ENCODE results near the gene PLIN4. TPM values are rescaled to one million over a fixed set of nuclear protein-coding genes. Genes with fewer than 3 reads are reported as not detected.

Gene PLIN4
- total RNA-seq, 5 donors from 2014 or later (not counting 1 experiment from before 2014, with no cell fraction given), result 0.06 to 0.16 (median 0.15) TPM; not detected in 2

- no peak overlapping the region for H3K4me3 ChIP-seq (ENCODE audit: control insufficient read depth in 1 of 2, extremely low read depth in 1 of 2, low read length in 1 of 2)
- H3K4me1 ChIP-seq (ENCODE audit: control insufficient read depth in 1 of 2, extremely low read depth in 1 of 2, insufficient read depth in 2 of 2, low read length in 2 of 2), result no peaks in the 10 kb centered on the region
- Mint-ChIP-seq H3K9me3 (no peaks in the 10 kb centered on the region), H3K36me3 (peaks cover 19% of the 10 kb centered on the region), H3K27me3 (no peaks in the 10 kb centered on the region), H3K27ac (no peak overlapping the region), H3K4me1 (no peaks in the 10 kb centered on the region), H3K4me3 (no peak overlapping the region)
- no peaks in the 10 kb centered on the region for H3K27me3 ChIP-seq (replicated peaks in 1 of 2; ENCODE audit: control insufficient read depth in 2 of 2, extremely low read depth in 1 of 2, insufficient read depth in 2 of 2, low read length in 1 of 2)
- no peaks in the 10 kb centered on the region for H3K9me3 ChIP-seq
- WGBS (ENCODE audit: insufficient coverage), result 98% methylated on average over 13 of the region's 15 CpGs
- peaks cover 25 to 37% of the 10 kb centered on the region in 2 donors for H3K36me3 ChIP-seq (ENCODE audit: control insufficient read depth in 2 of 2, extremely low read depth in 1 of 2, insufficient read depth in 1 of 2, low read length in 1 of 2)
- DNase-seq (no peak), ATAC-seq (replicated peaks in 1 of 4) (no peak)
- POLR2A ChIA-PET, result no interaction called here
- CTCF ChIA-PET, result no interaction called here
- no peak overlapping the region for H3K27ac ChIP-seq (ENCODE audit: low read length)
Measured at GRCh38 chr19:4499855-4500254, 18.4 kb downstream of the PLIN4 start.

GRCh38 chr19:4499318-4499717 is 19.0 kb downstream of the PLIN4 start:
- Mint-ChIP-seq H3K4me1 (no peaks in the 10 kb centered on the region), H3K36me3 (peaks cover 22% of the 10 kb centered on the region), H3K4me3 (no peak overlapping the region), H3K27ac (no peak overlapping the region), H3K27me3 (no peaks in the 10 kb centered on the region), H3K9me3 (no peaks in the 10 kb centered on the region)
- Histone ChIP-seq H3K4me3 (ENCODE audit: control insufficient read depth in 1 of 2, extremely low read depth in 1 of 2, low read length in 1 of 2) (no peak overlapping the region), H3K9me3 (no peaks in the 10 kb centered on the region), H3K4me1 (ENCODE audit: control insufficient read depth in 1 of 2, extremely low read depth in 1 of 2, insufficient read depth in 2 of 2, low read length in 2 of 2) (no peaks in the 10 kb centered on the region), H3K27ac (ENCODE audit: low read length) (no peak overlapping the region), H3K27me3 (replicated peaks in 1 of 2; ENCODE audit: control insufficient read depth in 2 of 2, extremely low read depth in 1 of 2, insufficient read depth in 2 of 2, low read length in 1 of 2) (no peaks in the 10 kb centered on the region), H3K36me3 (ENCODE audit: control insufficient read depth in 2 of 2, extremely low read depth in 1 of 2, insufficient read depth in 1 of 2, low read length in 1 of 2) (peaks cover 20 to 41% of the 10 kb centered on the region in 2 donors)
- DNase-seq (no peak), ATAC-seq (replicated peaks in 1 of 4) (no peak)
- WGBS (ENCODE audit: insufficient coverage), result 97% methylated on average over 22 of the region's 23 CpGs
- CTCF ChIA-PET, result no interaction called here
- POLR2A ChIA-PET, result no interaction called here

- no peak overlapping the region for H3K4me3 Mint-ChIP-seq
Measured at GRCh38 chr19:4498694-4499093, 19.6 kb downstream of the PLIN4 start.

GRCh38 chr19:4497770-4498389 is 20.4 kb downstream of the PLIN4 start:
- H3K4me1 ChIP-seq (ENCODE audit: control insufficient read depth in 1 of 2, extremely low read depth in 1 of 2, insufficient read depth in 2 of 2, low read length in 2 of 2), result no peaks in the 10 kb centered on the region
- no peak overlapping the region for H3K27ac ChIP-seq (ENCODE audit: low read length)
- ATAC-seq (replicated peaks in 1 of 4) (no peak), DNase-seq (no peak)
- no peaks in the 10 kb centered on the region for H3K4me1 Mint-ChIP-seq
- no peaks in the 10 kb centered on the region for H3K9me3 Mint-ChIP-seq
- H3K9me3 ChIP-seq, result no peaks in the 10 kb centered on the region
- WGBS (ENCODE audit: insufficient coverage), result 90% methylated on average over 17 of the region's 25 CpGs
- no peaks in the 10 kb centered on the region for H3K27me3 ChIP-seq (replicated peaks in 1 of 2; ENCODE audit: control insufficient read depth in 2 of 2, extremely low read depth in 1 of 2, insufficient read depth in 2 of 2, low read length in 1 of 2)
- peaks cover 29 to 54% of the 10 kb centered on the region in 2 donors for H3K36me3 ChIP-seq (ENCODE audit: control insufficient read depth in 2 of 2, extremely low read depth in 1 of 2, insufficient read depth in 1 of 2, low read length in 1 of 2)
- H3K27me3 Mint-ChIP-seq, result no peaks in the 10 kb centered on the region
- H3K4me3 ChIP-seq (ENCODE audit: control insufficient read depth in 1 of 2, extremely low read depth in 1 of 2, low read length in 1 of 2), result no peak overlapping the region
- no peak overlapping the region for H3K27ac Mint-ChIP-seq
- ChIA-PET CTCF (no interaction called here), POLR2A (no interaction called here)
- H3K36me3 Mint-ChIP-seq, result peaks cover 17% of the 10 kb centered on the region
- H3K4me3 Mint-ChIP-seq, result no peak overlapping the region

More at GRCh38 chr19:4498694-4499093, 19.6 kb downstream of the PLIN4 start:
- ATAC-seq (replicated peaks in 1 of 4), result no peak
- Histone ChIP-seq H3K4me1 (ENCODE audit: control insufficient read depth in 1 of 2, extremely low read depth in 1 of 2, insufficient read depth in 2 of 2, low read length in 2 of 2) (no peaks in the 10 kb centered on the region), H3K36me3 (ENCODE audit: control insufficient read depth in 2 of 2, extremely low read depth in 1 of 2, insufficient read depth in 1 of 2, low read length in 1 of 2) (peaks cover 23 to 46% of the 10 kb centered on the region in 2 donors), H3K27me3 (replicated peaks in 1 of 2; ENCODE audit: control insufficient read depth in 2 of 2, extremely low read depth in 1 of 2, insufficient read depth in 2 of 2, low read length in 1 of 2) (no peaks in the 10 kb centered on the region), H3K4me3 (ENCODE audit: control insufficient read depth in 1 of 2, extremely low read depth in 1 of 2, low read length in 1 of 2) (no peak overlapping the region), H3K27ac (ENCODE audit: low read length) (no peak overlapping the region), H3K9me3 (no peaks in the 10 kb centered on the region)
- CTCF ChIA-PET, result no interaction called here
- 100% methylated on average over 3 of the region's 12 CpGs for WGBS (ENCODE audit: insufficient coverage)
- POLR2A ChIA-PET, result no interaction called here
- Mint-ChIP-seq H3K27me3 (no peaks in the 10 kb centered on the region), H3K4me1 (no peaks in the 10 kb centered on the region), H3K36me3 (peaks cover 18% of the 10 kb centered on the region), H3K27ac (no peak overlapping the region), H3K9me3 (no peaks in the 10 kb centered on the region)
- no peak for DNase-seq

GRCh38 chr19:4496304-4496703 is 22.0 kb downstream of the PLIN4 start:
- Mint-ChIP-seq H3K4me3 (no peak overlapping the region), H3K9me3 (no peaks in the 10 kb centered on the region), H3K27ac (no peak overlapping the region), H3K36me3 (peaks cover 14% of the 10 kb centered on the region), H3K27me3 (no peaks in the 10 kb centered on the region), H3K4me1 (no peaks in the 10 kb centered on the region)
- H3K36me3 ChIP-seq (ENCODE audit: control insufficient read depth in 2 of 2, extremely low read depth in 1 of 2, insufficient read depth in 1 of 2, low read length in 1 of 2), result peaks cover 31 to 62% of the 10 kb centered on the region in 2 donors
- POLR2A ChIA-PET, result no interaction called here
- H3K27me3 ChIP-seq (replicated peaks in 1 of 2; ENCODE audit: control insufficient read depth in 2 of 2, extremely low read depth in 1 of 2, insufficient read depth in 2 of 2, low read length in 1 of 2), result no peaks in the 10 kb centered on the region
- no peaks in the 10 kb centered on the region for H3K4me1 ChIP-seq (ENCODE audit: control insufficient read depth in 1 of 2, extremely low read depth in 1 of 2, insufficient read depth in 2 of 2, low read length in 2 of 2)
- CTCF ChIA-PET, result no interaction called here
- no peak overlapping the region for H3K4me3 ChIP-seq (ENCODE audit: control insufficient read depth in 1 of 2, extremely low read depth in 1 of 2, low read length in 1 of 2)
- 88% methylated on average over 14 of the region's 18 CpGs for WGBS (ENCODE audit: insufficient coverage)
- H3K9me3 ChIP-seq, result no peaks in the 10 kb centered on the region
- ATAC-seq (replicated peaks in 1 of 4), result no peak
- no peak overlapping the region for H3K27ac ChIP-seq (ENCODE audit: low read length)
- DNase-seq, result no peak

GRCh38 chr19:4495471-4495870 is 22.8 kb downstream of the PLIN4 start:
- H3K27me3 Mint-ChIP-seq, result no peaks in the 10 kb centered on the region
- peaks cover 12% of the 10 kb centered on the region for H3K36me3 Mint-ChIP-seq
- Histone ChIP-seq H3K27ac (ENCODE audit: low read length) (no peak overlapping the region), H3K27me3 (replicated peaks in 1 of 2; ENCODE audit: control insufficient read depth in 2 of 2, extremely low read depth in 1 of 2, insufficient read depth in 2 of 2, low read length in 1 of 2) (no peaks in the 10 kb centered on the region), H3K4me3 (ENCODE audit: control insufficient read depth in 1 of 2, extremely low read depth in 1 of 2, low read length in 1 of 2) (no peak overlapping the region), H3K4me1 (ENCODE audit: control insufficient read depth in 1 of 2, extremely low read depth in 1 of 2, insufficient read depth in 2 of 2, low read length in 2 of 2) (no peaks in the 10 kb centered on the region), H3K36me3 (ENCODE audit: control insufficient read depth in 2 of 2, extremely low read depth in 1 of 2, insufficient read depth in 1 of 2, low read length in 1 of 2) (peaks cover 31 to 63% of the 10 kb centered on the region in 2 donors), H3K9me3 (no peaks in the 10 kb centered on the region)
- no peaks in the 10 kb centered on the region for H3K9me3 Mint-ChIP-seq
- CTCF ChIA-PET, result no interaction called here
- H3K27ac Mint-ChIP-seq, result no peak overlapping the region
- peak in 1 of 4 experiments; percentile 37 for ATAC-seq (replicated peaks in 1 of 4)
- DNase-seq, result no peak
- WGBS (ENCODE audit: insufficient coverage), result 93% methylated on average over 9 of the region's 12 CpGs
- no peak overlapping the region for H3K4me3 Mint-ChIP-seq
- POLR2A ChIA-PET, result no interaction called here
- no peaks in the 10 kb centered on the region for H3K4me1 Mint-ChIP-seq

GRCh38 chr19:4494691-4495064 is 23.6 kb downstream of the PLIN4 start:
- no peak overlapping the region for H3K4me3 Mint-ChIP-seq
- H3K4me1 Mint-ChIP-seq, result no peaks in the 10 kb centered on the region
- H3K27ac Mint-ChIP-seq, result no peak overlapping the region
- POLR2A ChIA-PET, result no interaction called here
- CTCF ChIA-PET, result no interaction called here
- no peaks in the 10 kb centered on the region for H3K27me3 Mint-ChIP-seq
- WGBS (ENCODE audit: insufficient coverage), result 98% methylated on average over 8 of the region's 8 CpGs
- Histone ChIP-seq H3K27ac (ENCODE audit: low read length) (no peak overlapping the region), H3K4me1 (ENCODE audit: control insufficient read depth in 1 of 2, extremely low read depth in 1 of 2, insufficient read depth in 2 of 2, low read length in 2 of 2) (no peaks in the 10 kb centered on the region), H3K27me3 (replicated peaks in 1 of 2; ENCODE audit: control insufficient read depth in 2 of 2, extremely low read depth in 1 of 2, insufficient read depth in 2 of 2, low read length in 1 of 2) (no peaks in the 10 kb centered on the region), H3K4me3 (ENCODE audit: control insufficient read depth in 1 of 2, extremely low read depth in 1 of 2, low read length in 1 of 2) (no peak overlapping the region), H3K36me3 (ENCODE audit: control insufficient read depth in 2 of 2, extremely low read depth in 1 of 2, insufficient read depth in 1 of 2, low read length in 1 of 2) (peaks cover 34 to 71% of the 10 kb centered on the region in 2 donors), H3K9me3 (no peaks in the 10 kb centered on the region)
- no peak for ATAC-seq (replicated peaks in 1 of 4)
- DNase-seq, result no peak
- peaks cover 17% of the 10 kb centered on the region for H3K36me3 Mint-ChIP-seq
- no peaks in the 10 kb centered on the region for H3K9me3 Mint-ChIP-seq

All from T-cell (primary cell).